PFSK-1 (cell line): ENCODE results near the gene DSTN.

Source experiments
- FOXP2 ChIP-seq: optimal IDR thresholded peaks from 2 replicates; pipeline ENCODE3; 2011; ENCODE audit warnings: borderline replicate concordance, control low read depth, inconsistent platforms; ENCODE audit not compliant: insufficient read depth; ENCODE audit errors: extremely low read length, extremely low read depth
- POLR2AphosphoS5 ChIP-seq: IDR thresholded peaks from 2 replicates; pipeline ENCODE4 v1.6.1; 2012; ENCODE audit warnings: low read depth, mild to moderate bottlenecking, control low read depth, low read length, moderate library complexity
- REST ChIP-seq, 2 experiments: IDR thresholded peaks; 2 replicates each; pipeline versions ENCODE4 v1.6.1 to v1.8.0; 2011 to 2012; ENCODE audit warnings: low read depth in 2 of 2, low read length in 2 of 2, control low read depth in 1 of 2, inconsistent platforms in 1 of 2, mild to moderate bottlenecking in 1 of 2, moderate library complexity in 1 of 2; ENCODE audit not compliant: insufficient read depth in 1 of 2
- SIN3A ChIP-seq: IDR thresholded peaks from 2 replicates; pipeline ENCODE4 v1.6.1; 2012; ENCODE audit warnings: mild to moderate bottlenecking, low read length, moderate library complexity, borderline replicate concordance; ENCODE audit not compliant: insufficient read depth
- TAF1 ChIP-seq: IDR thresholded peaks from 2 replicates; pipeline ENCODE4 v1.6.1; 2012; ENCODE audit warnings: low read length, control low read depth, borderline replicate concordance; ENCODE audit not compliant: insufficient read depth

Gene DSTN

GRCh38 chr20:17651129-17651759 is 81.4 kb downstream of the DSTN start:
- no peak for TF ChIP-seq TAF1

- TF ChIP-seq FOXP2 (no peak), POLR2AphosphoS5 (no peak), SIN3A (no peak), REST (IDR thresholded peaks at IDR 0.05; ENCODE audit: insufficient read depth in 1 of 2, low read depth in 2 of 2, low read length in 2 of 2) (no peak), TAF1 (no peak)
Observed at GRCh38 chr20:17651760-17652388, 82.0 kb downstream of the DSTN start.

GRCh38 chr20:17652411-17652810 is 82.5 kb downstream of the DSTN start:
- no peak for TF ChIP-seq TAF1
- TF ChIP-seq FOXP2: no peak
- no peak for TF ChIP-seq REST (IDR thresholded peaks at IDR 0.05; ENCODE audit: insufficient read depth in 1 of 2, low read depth in 2 of 2, low read length in 2 of 2)
- no peak for TF ChIP-seq SIN3A

- no peak for TF ChIP-seq FOXP2
- TF ChIP-seq POLR2AphosphoS5: no peak
- no peak for TF ChIP-seq REST (IDR thresholded peaks at IDR 0.05; ENCODE audit: insufficient read depth in 1 of 2, low read depth in 2 of 2, low read length in 2 of 2)
Observed at GRCh38 chr20:17653835-17654648, 84.2 kb downstream of the DSTN start.

GRCh38 chr20:17654649-17655285 is 84.9 kb downstream of the DSTN start:
- TF ChIP-seq REST (IDR thresholded peaks at IDR 0.05; ENCODE audit: insufficient read depth in 1 of 2, low read depth in 2 of 2, low read length in 2 of 2): no peak
- no peak for TF ChIP-seq FOXP2
- TF ChIP-seq TAF1: no peak
- no peak for TF ChIP-seq POLR2AphosphoS5
- no peak for TF ChIP-seq SIN3A
